GM12891 (cell line): ENCODE results near the gene CEP192.

Experiments
- PAX5 ChIP-seq: IDR thresholded peaks from 2 replicates; pipeline ENCODE4 v1.6.1; 2011; ENCODE audit warnings: low read length, moderate library complexity, mild to moderate bottlenecking; ENCODE audit not compliant: insufficient read depth, severe bottlenecking
- POLR2A ChIP-seq: IDR thresholded peaks from 2 replicates; pipeline ENCODE4 v1.6.1; 2011; ENCODE audit warnings: low read depth, low read length, control low read depth
- POLR2AphosphoS5 ChIP-seq: IDR thresholded peaks from 2 replicates; pipeline ENCODE4 v1.6.1; 2011; ENCODE audit warnings: low read depth, low read length, control low read depth
- POU2F2 ChIP-seq: IDR thresholded peaks from 2 replicates; pipeline ENCODE4 v1.6.1; 2011; ENCODE audit warnings: low read depth, mild to moderate bottlenecking, control low read depth, low read length, moderate library complexity
- SPI1 ChIP-seq: IDR thresholded peaks from 2 replicates; pipeline ENCODE4 v1.6.1; 2011; ENCODE audit warnings: low read depth, low read length, control low read depth
- TAF1 ChIP-seq: IDR thresholded peaks from 2 replicates; pipeline ENCODE4 v1.6.1; 2011; ENCODE audit warnings: low read depth, low read length, control low read depth

GRCh38 chr18:13159579-13159978 is 168.4 kb downstream of the CEP192 start:
- no peak for TF ChIP-seq POLR2A
- no peak for TF ChIP-seq POLR2AphosphoS5
- TF ChIP-seq SPI1: no peak
- TF ChIP-seq TAF1: no peak
- TF ChIP-seq PAX5: no peak
- no peak for TF ChIP-seq POU2F2
